Smooth muscle cell (in vitro differentiated cells): Measurements from ENCODE around the gene RABGAP1L. TPM values are rescaled to one million over a fixed set of nuclear protein-coding genes. Genes with fewer than 3 reads are reported as not detected.

Experiments used
- DNase-seq: peaks from one replicate; lab custom pipeline; 2025; ENCODE audit not compliant: unreplicated experiment; lab: John Stamatoyannopoulos, UW
- H2AFZ ChIP-seq: fragments of 200-600 bp; sonication (generic); 2 replicates; pipeline ENCODE4 v1.6.0; 2016; ENCODE audit warnings: antibody characterized with exemption, low read depth, mild to moderate bottlenecking
- H3F3A ChIP-seq: fragments of 200-600 bp; sonication (generic); 2 replicates; pipeline ENCODE4 v1.6.0; 2017; ENCODE audit warnings: antibody characterized with exemption, low read depth
- H3K27ac ChIP-seq: fragments of 200-600 bp; sonication (generic); 2 replicates; pipeline ENCODE4 v1.5.1; 2016; ENCODE audit warnings: low read depth, mild to moderate bottlenecking
- H3K27me3 ChIP-seq: fragments of 200-600 bp; sonication (generic); 2 replicates; pipeline ENCODE4 v1.6.1; 2016; ENCODE audit warnings: low read depth, mild to moderate bottlenecking
- H3K36me3 ChIP-seq: fragments of 200-600 bp; sonication (generic); 2 replicates; pipeline ENCODE4 v1.5.1; 2016; ENCODE audit warnings: low read depth
- H3K4me1 ChIP-seq: fragments of 200-600 bp; sonication (generic); 2 replicates; pipeline ENCODE4 v1.5.1; 2016; ENCODE audit warnings: low read depth
- H3K4me2 ChIP-seq: fragments of 200-600 bp; sonication (generic); 2 replicates; pipeline ENCODE4 v1.6.0; 2016; ENCODE audit warnings: mild to moderate bottlenecking
- H3K4me3 ChIP-seq: fragments of 200-600 bp; sonication (generic); 2 replicates; pipeline ENCODE4 v1.5.1; 2016; ENCODE audit warnings: mild to moderate bottlenecking
- H3K79me2 ChIP-seq: fragments of 200-600 bp; sonication (generic); 2 replicates; pipeline ENCODE4 v1.6.0; 2016; ENCODE audit warnings: low read depth, mild to moderate bottlenecking
- H3K9ac ChIP-seq: fragments of 200-600 bp; sonication (generic); 2 replicates; pipeline ENCODE4 v1.6.0; 2016; ENCODE audit warnings: low read depth
- H3K9me3 ChIP-seq: fragments of 200-600 bp; sonication (generic); replicated peaks from 2 replicates; pipeline ENCODE4 v1.5.1; 2016; ENCODE audit warnings: low read depth
- H4K20me1 ChIP-seq: fragments of 200-600 bp; sonication (generic); 2 replicates; pipeline ENCODE4 v1.6.0; 2016; ENCODE audit warnings: low read depth
- CTCF ChIP-seq: fragments of 200-600 bp; sonication (generic); IDR thresholded peaks from 2 replicates; pipeline ENCODE4 v1.5.1; 2017; ENCODE audit warnings: borderline replicate concordance, mild to moderate bottlenecking, antibody characterized with exemption; ENCODE audit not compliant: insufficient read depth, poor library complexity, severe bottlenecking
- WGBS: methylation state at CpG from one replicate; pipeline ENCODE4 v1.1.7; 2016; ENCODE audit warnings: low lambda C conversion rate; 5-methylcytosine and 5-hydroxymethylcytosine counted together
- polyA plus RNA-seq: library from polyadenylated mRNA; unstranded; fragments of >200 nt; fragmentation: Nextera tagmentation; extraction: Ambion mirVana; gene quantifications from 2 replicates; pipeline ENCODE4 v1.2.1, GENCODE V29; 2016
- total RNA-seq: library from RNA; depleted of rRNA; stranded (reverse); fragments of >200 nt; gene quantifications from 2 replicates; pipeline ENCODE4 v1.2.3, GENCODE V29; 2014

The RABGAP1L gene
- total and polyA plus RNA-seq, 2 experiments from 2014 or later, result 4.8 to 24.7 TPM

GRCh38 chr1:174744886-174745285 is 585.6 kb downstream of the RABGAP1L start:
- Histone ChIP-seq H3K4me3 (no peak overlapping the region), H3K9ac (no peak overlapping the region), H4K20me1 (no peaks in the 10 kb centered on the region), H3K27me3 (no peaks in the 10 kb centered on the region), H3K9me3 (no peaks in the 10 kb centered on the region), H3K4me2 (no peak overlapping the region), H3F3A (no peaks in the 10 kb centered on the region), H3K4me1 (no peaks in the 10 kb centered on the region), H3K36me3 (no peaks in the 10 kb centered on the region), H3K27ac (no peak overlapping the region), H2AFZ (no peak overlapping the region), H3K79me2 (no peaks in the 10 kb centered on the region)
- 64% methylated on average over 2 of the region's 2 CpGs for WGBS
- DNase-seq, result no peak
- TF ChIP-seq CTCF, result no peak

- DNase-seq, result no peak
- Histone ChIP-seq H3K4me2 (no peak overlapping the region), H3K36me3 (no peaks in the 10 kb centered on the region), H3K4me1 (no peaks in the 10 kb centered on the region), H3K79me2 (no peaks in the 10 kb centered on the region), H3K4me3 (no peak overlapping the region), H3F3A (no peaks in the 10 kb centered on the region), H3K27me3 (no peaks in the 10 kb centered on the region), H3K9ac (no peak overlapping the region), H2AFZ (no peak overlapping the region), H4K20me1 (no peaks in the 10 kb centered on the region), H3K27ac (no peak overlapping the region), H3K9me3 (no peaks in the 10 kb centered on the region)
- WGBS, result 75% methylated on average over 2 of the region's 2 CpGs
- no peak for TF ChIP-seq CTCF
These were observed 586.9 kb downstream of the RABGAP1L start for GRCh38 chr1:174746024-174746808.

GRCh38 chr1:174747613-174748012 is 588.3 kb downstream of the RABGAP1L start:
- peak; percentile 19 for TF ChIP-seq CTCF
- Histone ChIP-seq H3K27ac (no peak overlapping the region), H3K9me3 (no peaks in the 10 kb centered on the region), H3K36me3 (no peaks in the 10 kb centered on the region), H3K9ac (no peak overlapping the region), H3K4me2 (no peak overlapping the region), H3K4me1 (no peaks in the 10 kb centered on the region), H3K27me3 (no peaks in the 10 kb centered on the region), H3F3A (no peaks in the 10 kb centered on the region), H4K20me1 (no peaks in the 10 kb centered on the region), H2AFZ (no peak overlapping the region), H3K4me3 (no peak overlapping the region), H3K79me2 (no peaks in the 10 kb centered on the region)
- no peak for DNase-seq

GRCh38 chr1:174748586-174748985 is 589.3 kb downstream of the RABGAP1L start:
- no peaks in the 10 kb centered on the region for H3K9me3 ChIP-seq
- H3K4me1 ChIP-seq, result no peaks in the 10 kb centered on the region
- no peak for TF ChIP-seq CTCF

More at GRCh38 chr1:174748586-174748985, 589.3 kb downstream of the RABGAP1L start:
- no peak overlapping the region for H3K4me3 ChIP-seq
- no peaks in the 10 kb centered on the region for H4K20me1 ChIP-seq
- no peak overlapping the region for H3K9ac ChIP-seq
- no peak overlapping the region for H3K4me2 ChIP-seq
- no peak overlapping the region for H3K27ac ChIP-seq
- 93% methylated on average over 7 of the region's 7 CpGs for WGBS
- no peaks in the 10 kb centered on the region for H3K27me3 ChIP-seq
- no peaks in the 10 kb centered on the region for H3K79me2 ChIP-seq
- H3K36me3 ChIP-seq, result no peaks in the 10 kb centered on the region
- no peak for DNase-seq
- no peak overlapping the region for H2AFZ ChIP-seq
- no peaks in the 10 kb centered on the region for H3F3A ChIP-seq
